Pancreas (tissue), 10 donors: ENCODE results near the gene VILL. TPM values are rescaled to one million over a fixed set of nuclear protein-coding genes. Genes with fewer than 3 reads are reported as not detected.

Experiments
- ATAC-seq, 4 donors: fragments of 200-7000 bp; cut with Tn5 transposase; one replicate each; pipeline versions ENCODE4 v1.8.0 to v1.9.1; 2020; ENCODE audit warnings: mild to moderate bottlenecking in 4 of 4, moderate library complexity in 4 of 4
- DNase-seq, 6 donors: peaks; one replicate each; pipeline ENCODE4 v3.0.0-alpha.2; 2020
- FAIRE-seq: peaks from 2 replicates; lab custom pipeline; 2012; peaks lifted over from hg19 to GRCh38; lab: Jason Lieb, UNC
- H3K27ac ChIP-seq, 4 donors: fragments of 200-600 bp; sonication (generic); 1 replicate in 3 of 4; 2 replicates in 1 of 4; pipeline versions ENCODE4 v1.5.0 to v1.8.0; 2020
- H3K27me3 ChIP-seq, 4 donors: fragments of 200-600 bp; one replicate each; pipeline ENCODE4 v1.8.0; 2021
- H3K36me3 ChIP-seq, 3 donors: fragments of 200-600 bp; sonication (generic) in 1 of 3; one replicate each; pipeline versions ENCODE4 v1.5.0 to v1.8.0; 2020 to 2021
- H3K4me1 ChIP-seq, 3 donors: fragments of 200-600 bp; one replicate each; pipeline ENCODE4 v1.8.0; 2021
- H3K4me3 ChIP-seq, 4 donors: fragments of 200-600 bp; sonication (generic) in 2 of 4; one replicate each; pipeline versions ENCODE4 v1.5.0 to v1.8.0; 2020 to 2021
- H3K9me3 ChIP-seq, 4 donors: fragments of 200-600 bp; one replicate each; pipeline ENCODE4 v1.8.0; 2021
- CTCF ChIP-seq, 4 donors: fragments of 200-600 bp; sonication (generic) in 3 of 4; IDR thresholded peaks; one replicate each; pipeline versions ENCODE4 v1.5.0 to v1.8.0; 2021; ENCODE audit warnings: antibody characterized with exemption in 4 of 4
- WGBS, 2 donors: extraction: QIAGEN DNeasy Blood & Tissue Kit; methylation state at CpG; one replicate each; pipeline ENCODE4 v1.1.7; 2013; 5-methylcytosine and 5-hydroxymethylcytosine counted together
- intact Hi-C, 3 donors: fragments of 100-400 bp; cut with DNase I; formaldehyde crosslinking; loops; one replicate each; pipeline versions ENCODE4 v1.11.1 to v1.14.2; 2022
- polyA plus RNA-seq, 2 donors: library from polyadenylated mRNA; stranded (reverse); fragments of 200-250 nt; gene quantifications; one replicate each; pipeline ENCODE4 v1.2.3, GENCODE V29; 2013
- total RNA-seq, 6 donors: library from RNA; stranded (reverse); fragmentation: NEBNext Ultra II Directional in 4 of 6; extraction: Animal tissue kit (Norgen Biotek cat#: 25700) in 4 of 6; gene quantifications; one replicate each; pipeline versions ENCODE4 v1.2.1 to v1.2.4, GENCODE V29; 2021 to 2023
- donor health status: healthy with polysubstance abuse.
- donor health status: DM: no; HTN: no; CAD: no; lungs with moderate emphysema.
- donor health status: DM: no; HTN: no; CAD: no.
- donor health status: control.
- donor health status: control.
- donor health status: Bipolar disorder and iron deficiency.
- donor health status: DM: yes; HTN: yes; CAD: no.
- donor health status: DM: no; HTN: no; CAD: no.
- donor health status: DM: no; HTN: no; CAD: no.
- donor health status: DM: yes; HTN: yes; CAD: no.

Gene VILL
- total and polyA plus RNA-seq, 8 donors: 1.2 to 7.0 (median 3.8) TPM

DNA sequence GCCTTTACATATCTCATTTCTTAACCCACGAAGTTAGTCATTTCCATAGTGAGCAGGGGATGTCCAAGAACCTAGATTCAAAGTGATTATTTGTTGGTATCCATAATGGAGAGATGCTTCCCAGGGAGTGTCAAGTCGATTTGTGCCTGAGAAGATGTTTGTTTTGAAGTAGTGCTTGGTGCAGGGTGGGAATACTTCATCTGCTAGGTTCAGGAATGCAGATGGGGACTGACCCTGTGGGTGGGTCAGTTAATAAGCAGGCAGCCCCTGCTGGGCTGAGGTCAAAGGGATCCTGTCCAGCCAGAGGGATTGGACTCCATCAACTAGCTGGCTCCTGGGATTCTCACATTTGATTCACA lies 44.1 kb upstream of the VILL start:
- TF ChIP-seq CTCF (IDR thresholded peaks at IDR 0.05): no peak
- ATAC-seq (no peak), FAIRE-seq (no peak), DNase-seq (no peak)
- peak overlapping the region in 2 of 4 donors; percentile 45 to 57 for H3K27ac ChIP-seq
- no peaks in the 10 kb centered on the region for H3K36me3 ChIP-seq
- 54 to 65% methylated on average over 2 of the region's 2 CpGs for WGBS, 2 donors
- H3K9me3 ChIP-seq: no peaks in the 10 kb centered on the region
- no peak overlapping the region for H3K4me3 ChIP-seq
- H3K4me1 ChIP-seq: peaks cover 12 to 26% (median 25%) of the 10 kb centered on the region in 3 donors
- intact Hi-C loops: no loop called here
- H3K27me3 ChIP-seq: no peaks in the 10 kb centered on the region

- FAIRE-seq (no peak), DNase-seq (no peak), ATAC-seq (no peak)
- Histone ChIP-seq H3K4me1 (peaks cover 12 to 18% (median 13%) of the 10 kb centered on the region in 3 donors), H3K36me3 (no peaks in the 10 kb centered on the region), H3K9me3 (no peaks in the 10 kb centered on the region), H3K27ac (peak overlapping the region in 1 of 4 donors; percentile 3), H3K4me3 (no peak overlapping the region), H3K27me3 (no peaks in the 10 kb centered on the region)
- no peak for TF ChIP-seq CTCF (IDR thresholded peaks at IDR 0.05)
- WGBS, 2 donors: 88 to 89% methylated on average over 6 of the region's 6 CpGs
- intact Hi-C loops: no loop called here
Measured at GRCh38 chr3:37949866-37950265, 40.7 kb upstream of the VILL start.

DNA sequence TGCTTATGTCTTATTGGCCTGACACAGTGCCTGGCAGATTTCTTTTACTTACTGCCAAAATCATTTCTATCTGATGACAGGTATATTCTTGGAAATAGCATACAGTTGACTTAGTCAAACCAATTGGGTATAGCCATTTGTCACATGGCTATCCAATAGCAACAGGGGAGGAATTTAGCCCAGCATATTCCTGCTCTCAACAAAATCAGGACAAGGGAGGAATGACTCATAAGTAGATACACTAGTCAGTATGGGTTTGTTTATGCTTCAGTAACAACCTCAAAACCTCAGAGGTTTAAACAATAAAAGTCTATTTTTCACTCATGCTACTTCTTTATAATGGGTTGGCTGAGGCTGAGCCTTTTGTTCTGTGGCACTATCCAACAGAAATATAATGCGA lies 38.0 kb upstream of the VILL start:
- DNase-seq (no peak), FAIRE-seq (no peak), ATAC-seq (no peak)
- no peaks in the 10 kb centered on the region for H3K36me3 ChIP-seq
- H3K4me1 ChIP-seq: no peaks in the 10 kb centered on the region
- H3K27ac ChIP-seq: no peak overlapping the region
- H3K9me3 ChIP-seq: no peaks in the 10 kb centered on the region
- intact Hi-C loops: no loop called here
- no peak overlapping the region for H3K4me3 ChIP-seq
- H3K27me3 ChIP-seq: no peaks in the 10 kb centered on the region
- no peak for TF ChIP-seq CTCF (IDR thresholded peaks at IDR 0.05)
- WGBS, 2 donors: 93 to 100% methylated on average over 1 of the region's 1 CpG

GRCh38 chr3:37953226-37953625 lies 37.4 kb upstream of the VILL start:
- no peak for DNase-seq
- Histone ChIP-seq H3K27ac (no peak overlapping the region), H3K4me3 (no peak overlapping the region), H3K27me3 (no peaks in the 10 kb centered on the region), H3K4me1 (no peaks in the 10 kb centered on the region), H3K9me3 (no peaks in the 10 kb centered on the region), H3K36me3 (no peaks in the 10 kb centered on the region)
- WGBS, 2 donors: 97 to 98% methylated on average over 2 of the region's 2 CpGs
- no peak for TF ChIP-seq CTCF (IDR thresholded peaks at IDR 0.05)
- FAIRE-seq: no peak
- intact Hi-C loops: no loop called here
- no peak for ATAC-seq

GRCh38 chr3:37953707-37954394 lies 36.7 kb upstream of the VILL start:
- WGBS, 2 donors: 68 to 72% methylated on average over 5 of the region's 5 CpGs

More at GRCh38 chr3:37953707-37954394, 36.7 kb upstream of the VILL start:
- intact Hi-C loops: no loop called here
- no peaks in the 10 kb centered on the region for H3K4me1 ChIP-seq
- H3K4me3 ChIP-seq: no peak overlapping the region
- no peak for FAIRE-seq
- TF ChIP-seq CTCF (IDR thresholded peaks at IDR 0.05): no peak
- no peak for DNase-seq
- no peak for ATAC-seq
- H3K27me3 ChIP-seq: no peaks in the 10 kb centered on the region
- no peak overlapping the region for H3K27ac ChIP-seq
- H3K9me3 ChIP-seq: no peaks in the 10 kb centered on the region
- no peaks in the 10 kb centered on the region for H3K36me3 ChIP-seq
